HG03442 (cell line): ENCODE results near the gene MVB12B.

Experiments used
- ATAC-seq: cut with Tn5 transposase; IDR thresholded peaks from one replicate; pipeline ENCODE4 v1.9.1; 2021; ENCODE audit warnings: mild to moderate bottlenecking, moderate library complexity; ENCODE audit not compliant: unreplicated experiment

Gene MVB12B

GRCh38 chr9:126302730-126303129 lies 23.9 kb upstream of the MVB12B start:
- ATAC-seq: no peak

DNA sequence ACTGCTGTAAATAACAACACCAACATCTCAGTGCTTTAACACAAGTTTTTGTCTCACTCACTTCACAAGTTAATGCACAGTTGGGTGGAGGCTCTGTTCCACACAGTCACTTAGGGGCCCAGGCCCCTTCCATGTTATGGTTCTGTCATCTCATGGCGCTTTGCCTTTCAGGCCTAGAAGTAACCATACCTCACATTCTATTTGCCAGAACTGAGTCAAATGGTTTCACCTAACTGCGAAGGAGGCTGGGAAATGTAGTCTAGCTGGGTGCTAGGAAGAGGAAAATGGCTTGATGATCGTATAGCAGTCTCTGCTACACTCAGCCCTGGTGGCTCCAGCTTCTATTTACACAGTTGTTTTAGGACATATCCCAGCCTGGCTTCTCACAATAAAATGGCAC lies 23.1 kb upstream of the MVB12B start:
- ATAC-seq: no peak

- ATAC-seq: no peak
These were observed 22.2 kb upstream of the MVB12B start for GRCh38 chr9:126304207-126304970.

DNA sequence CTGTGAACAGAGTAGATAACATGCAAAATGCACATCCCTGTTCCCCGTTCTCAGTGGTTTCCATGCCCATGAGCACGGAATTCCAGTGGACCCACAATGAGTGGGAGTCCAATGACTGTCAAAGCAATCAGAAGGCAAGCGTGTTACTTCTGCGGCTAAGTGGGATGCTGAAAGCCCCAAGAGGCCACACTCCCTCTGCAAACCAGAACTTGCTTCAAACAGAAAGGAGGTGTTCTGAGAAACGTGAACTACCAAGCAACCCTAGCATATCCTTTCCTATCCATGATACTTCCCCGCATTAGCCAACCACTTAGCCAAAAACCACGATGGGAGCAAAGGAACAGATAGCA lies 21.7 kb upstream of the MVB12B start:
- no peak for ATAC-seq

GRCh38 chr9:126306071-126306647 lies 20.5 kb upstream of the MVB12B start:
- no peak for ATAC-seq

DNA sequence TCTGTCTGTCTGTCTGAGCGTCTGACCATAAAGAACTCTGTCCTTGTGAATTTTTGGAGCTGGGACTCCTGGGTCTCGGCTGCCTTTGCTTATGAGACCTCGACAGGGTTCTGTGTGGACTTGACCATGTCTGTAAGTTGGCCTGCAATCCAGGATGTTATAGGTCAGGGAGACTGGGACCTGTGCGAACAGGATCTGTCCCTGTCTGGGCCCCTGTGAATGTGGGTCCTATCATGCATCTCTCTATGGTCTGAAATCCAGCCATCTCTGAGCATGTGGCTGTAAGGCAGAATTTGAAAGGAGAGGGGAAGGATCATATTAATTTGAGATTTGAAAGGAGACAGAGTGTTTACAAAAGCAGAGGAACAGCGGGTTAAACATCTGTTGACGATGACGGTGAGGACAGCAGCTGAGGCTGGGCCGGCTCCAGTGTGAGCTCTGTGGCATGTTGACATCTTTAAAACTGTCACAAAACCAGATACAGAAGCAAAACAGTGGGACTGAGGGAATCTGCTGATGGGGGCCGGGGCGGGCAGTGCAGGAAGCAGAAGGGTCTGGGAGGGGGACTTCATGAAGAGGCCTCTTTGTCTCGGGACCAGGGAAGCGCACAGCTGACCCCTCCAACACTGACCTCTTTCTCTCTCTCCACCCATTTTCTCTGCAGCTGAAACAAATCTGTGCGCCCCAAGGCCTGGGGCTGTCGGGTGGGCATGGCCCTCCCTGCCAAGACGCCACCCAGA lies 19.1 kb upstream of the MVB12B start:
- no peak for ATAC-seq

DNA sequence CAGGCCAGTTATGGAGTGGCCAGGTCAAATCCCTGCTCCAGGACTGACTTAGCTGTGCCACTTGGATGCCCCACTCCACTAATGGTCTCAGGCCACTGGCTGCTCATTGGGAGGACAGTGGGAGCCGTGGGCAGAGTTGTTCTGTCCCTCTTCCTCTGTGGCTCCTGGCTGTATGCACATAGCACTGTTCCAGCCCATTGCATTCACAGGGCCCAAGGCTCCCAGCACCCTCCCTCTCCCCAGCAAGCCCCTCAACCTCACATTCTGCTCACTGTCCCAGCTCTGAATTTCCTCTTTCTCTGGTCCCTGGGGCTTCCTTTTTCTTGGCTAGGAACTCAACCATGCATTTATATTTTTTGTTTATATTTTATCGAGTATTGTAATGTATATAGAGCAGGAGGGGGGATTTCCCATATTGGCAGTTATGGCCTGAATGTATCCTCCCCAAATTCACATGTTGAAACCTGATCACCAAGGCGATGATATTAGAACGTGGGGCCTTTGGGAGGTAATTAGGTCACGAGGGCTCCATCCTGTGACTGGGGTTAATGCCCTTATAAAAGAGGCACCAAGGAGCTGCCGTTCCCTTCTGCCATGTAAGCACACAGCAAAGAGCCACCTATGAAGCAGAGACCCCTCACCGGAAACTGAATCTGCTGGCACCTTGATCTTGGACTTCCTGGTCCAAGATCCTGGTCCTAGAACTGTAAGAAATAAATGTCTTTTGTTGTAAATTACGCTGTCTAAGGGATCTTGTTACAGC lies 17.0 kb upstream of the MVB12B start:
- ATAC-seq: no peak

- ATAC-seq: no peak
These were observed 13.8 kb upstream of the MVB12B start for GRCh38 chr9:126312584-126313551.

- ATAC-seq: no peak
These were observed 10.5 kb upstream of the MVB12B start for GRCh38 chr9:126316085-126316655.

DNA sequence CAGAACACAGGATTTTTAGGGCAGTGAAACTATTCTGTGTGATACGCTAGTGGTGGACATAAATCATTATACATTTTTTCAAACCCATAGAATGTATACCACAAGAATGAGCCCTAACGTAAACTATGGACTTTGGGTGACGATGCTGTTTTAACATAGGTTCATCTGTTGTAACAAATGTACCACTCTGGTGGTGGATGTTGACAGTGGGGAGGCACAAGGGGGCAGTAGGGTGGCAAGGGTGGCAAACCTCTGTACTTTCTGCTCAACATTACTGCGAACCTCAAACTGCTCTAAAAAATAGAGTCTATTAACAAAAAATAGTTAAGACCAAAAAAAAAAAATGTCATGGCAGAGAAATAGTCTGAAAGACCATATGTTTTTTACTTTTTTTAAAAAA lies 9.1 kb upstream of the MVB12B start:
- no peak for ATAC-seq

GRCh38 chr9:126318858-126319257 lies 7.8 kb upstream of the MVB12B start:
- ATAC-seq: no peak

- no peak for ATAC-seq
These were observed 7.0 kb upstream of the MVB12B start for GRCh38 chr9:126319671-126320070.

- ATAC-seq: no peak
These were observed 6.3 kb upstream of the MVB12B start for GRCh38 chr9:126320158-126320922.

- no peak for ATAC-seq
These were observed 4.9 kb upstream of the MVB12B start for GRCh38 chr9:126321742-126322141.

- no peak for ATAC-seq
These were observed 808 bp upstream of the MVB12B start for GRCh38 chr9:126325821-126326220.

DNA sequence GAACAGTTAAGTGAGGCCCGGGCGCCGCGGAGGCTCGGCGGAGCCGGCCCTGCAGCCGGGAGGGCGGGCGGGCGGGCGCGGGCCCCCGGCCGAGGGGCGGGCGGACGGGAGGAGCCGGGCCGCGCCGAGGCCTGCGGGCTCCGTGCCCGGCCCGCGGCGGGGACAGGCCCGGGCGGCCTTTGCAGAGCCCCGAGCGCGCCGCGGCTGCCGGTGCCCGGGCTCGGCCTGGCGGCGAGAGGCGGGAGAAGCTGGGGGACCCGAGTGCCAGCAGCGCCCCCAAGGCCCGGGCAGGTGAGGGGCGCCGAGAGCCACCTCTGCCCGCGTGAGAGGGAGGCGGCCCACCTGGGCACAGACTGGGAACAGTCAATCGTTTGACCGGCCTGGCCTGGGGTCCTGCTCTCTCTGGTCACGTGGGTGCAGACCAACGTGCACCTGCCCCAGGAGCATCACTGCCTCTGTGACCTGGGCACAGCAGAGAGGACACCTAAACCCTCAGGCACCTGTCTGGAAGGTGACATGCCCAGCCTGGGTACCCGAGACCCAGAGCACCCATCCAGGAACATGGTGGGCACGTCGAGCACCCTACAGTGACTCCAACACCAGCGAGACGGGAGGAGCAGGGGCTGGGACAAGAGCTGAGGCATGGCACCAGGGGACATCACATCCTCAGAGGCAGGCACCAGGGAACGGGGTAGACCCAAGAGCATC lies 531 bp downstream of the MVB12B start:
- ATAC-seq: no peak

DNA sequence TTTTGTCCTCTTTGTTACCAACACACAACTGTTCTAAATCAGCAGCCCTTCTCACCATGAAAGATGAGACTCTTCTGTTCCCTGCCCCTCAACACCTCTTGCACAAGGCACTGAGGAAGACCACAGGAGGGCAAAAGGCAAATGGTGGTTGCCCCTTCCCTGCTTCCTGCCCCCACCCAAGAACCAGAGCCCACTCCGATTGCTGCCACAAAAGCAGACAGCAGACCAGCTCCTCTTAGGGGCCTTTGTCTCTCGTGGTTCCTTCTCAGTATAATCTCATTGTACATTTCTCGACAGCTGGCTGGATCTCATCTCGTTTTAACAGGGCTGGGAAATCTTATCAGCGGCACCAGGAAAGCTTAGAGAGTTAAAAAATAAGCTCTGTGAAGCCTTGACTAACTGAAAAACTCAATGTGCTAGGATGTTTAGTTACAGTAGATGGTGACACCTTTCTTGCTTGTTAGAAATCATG lies 1.1 kb downstream of the MVB12B start:
- ATAC-seq: no peak

DNA sequence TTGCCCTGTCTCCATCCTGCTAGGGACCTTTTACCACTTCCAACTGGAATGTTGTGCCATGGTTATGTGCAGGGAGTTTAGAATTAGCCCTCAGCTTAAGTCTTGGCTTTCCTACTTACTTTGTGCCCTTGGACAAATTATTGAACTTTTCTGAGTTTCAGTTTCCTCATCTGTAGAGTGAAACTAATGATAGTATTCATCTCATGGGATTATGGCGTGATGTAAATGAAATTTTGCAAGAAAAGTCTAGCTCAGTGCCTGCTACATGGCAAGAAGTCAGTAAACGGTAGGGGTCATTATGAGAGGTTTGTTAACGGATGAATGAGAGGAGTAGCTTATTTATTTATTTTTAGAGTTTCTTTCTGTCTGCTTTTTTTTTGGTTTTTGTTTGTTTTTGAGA lies 1.8 kb downstream of the MVB12B start:
- no peak for ATAC-seq
